A673 (cell line): ENCODE measurements around the gene GEMIN4. TPM values are rescaled to one million over a fixed set of nuclear protein-coding genes. Genes with fewer than 3 reads are reported as not detected.

Experiments
- BruUV-seq: library from RNA; stranded (reverse); fragments of 400-500 nt; replicated peaks from 2 replicates; lab custom pipeline; 2021; lab: Mats Ljungman, UMichigan
- CTCF ChIA-PET: fragments of 300-600 bp; sonication (Branson Sonifier 250); formaldehyde crosslinking; loops from one replicate; lab custom pipeline; 2022; ENCODE audit warnings: antibody characterized with exemption; lab: Charles Lee
- POLR2A ChIA-PET: fragments of 300-600 bp; sonication (Branson Sonifier 250); formaldehyde crosslinking; loops from one replicate; lab custom pipeline; 2022; ENCODE audit warnings: antibody characterized with exemption; ENCODE audit not compliant: low non-redundant PET; lab: Charles Lee
- DNase-seq: peaks from one replicate; pipeline ENCODE4 v3.0.0-alpha.2; 2015; ENCODE audit warnings: low spot score
- H3K27ac ChIP-seq: fragments of 200-600 bp; sonication (generic); 2 replicates; pipeline ENCODE4 v1.5.1; 2016; ENCODE audit warnings: mixed run types, low read depth, mild to moderate bottlenecking, mixed read lengths, antibody characterized with exemption, low read length; ENCODE audit not compliant: poor library complexity, severe bottlenecking
- H3K27me3 ChIP-seq: fragments of 200-600 bp; sonication (generic); replicated peaks from 2 replicates; pipeline ENCODE4 v1.6.1; 2017; ENCODE audit warnings: mixed run types, low read depth, mild to moderate bottlenecking, mixed read lengths, antibody characterized with exemption, low read length; ENCODE audit not compliant: insufficient read depth, poor library complexity
- H3K36me3 ChIP-seq: fragments of 200-600 bp; sonication (generic); 2 replicates; pipeline ENCODE4 v1.6.1; 2016; ENCODE audit warnings: mixed run types, mild to moderate bottlenecking, mixed read lengths, antibody characterized with exemption, low read length; ENCODE audit not compliant: insufficient read depth, poor library complexity, severe bottlenecking
- H3K4me1 ChIP-seq: fragments of 200-600 bp; sonication (generic); 2 replicates; pipeline ENCODE4 v1.6.1; 2017; ENCODE audit warnings: mixed run types, mild to moderate bottlenecking, mixed read lengths, antibody characterized with exemption, low read length; ENCODE audit not compliant: insufficient read depth, poor library complexity, severe bottlenecking
- H3K4me3 ChIP-seq: fragments of 200-600 bp; sonication (generic); 2 replicates; pipeline ENCODE4 v1.5.1; 2016; ENCODE audit warnings: low read depth, mixed run types, mild to moderate bottlenecking, mixed read lengths, low read length; ENCODE audit not compliant: poor library complexity, severe bottlenecking
- H3K9me3 ChIP-seq: fragments of 200-600 bp; sonication (generic); 2 replicates; pipeline ENCODE4 v1.6.1; 2016; ENCODE audit warnings: mixed run types, low read depth, mild to moderate bottlenecking, mixed read lengths, antibody characterized with exemption, low read length; ENCODE audit not compliant: poor library complexity, severe bottlenecking
- EZH2 ChIP-seq: fragments of 200-600 bp; sonication (generic); IDR thresholded peaks from 2 replicates; pipeline ENCODE4 v1.6.1; 2017; ENCODE audit warnings: borderline replicate concordance, low read depth, mild to moderate bottlenecking, mixed read lengths, antibody characterized with exemption, low read length; ENCODE audit not compliant: poor library complexity, severe bottlenecking
- intact Hi-C: fragments of 100-400 bp; cut with micrococcal nuclease; formaldehyde crosslinking; loops from one replicate; pipeline ENCODE4 v1.10.0; 2022; ENCODE audit not compliant: unreplicated experiment
- total RNA-seq: library from RNA; stranded (reverse); gene quantifications from 2 replicates; pipeline ENCODE4 v1.2.3, GENCODE V29; 2021
- TF ChIP-seq, protein P1 (sequence below): fragments of 300-800, 200-600 bp; sonication (generic); conservative IDR thresholded peaks from 2 replicates; pipeline ENCODE4 v1.5.1; 2017; ENCODE audit warnings: low read depth, mild to moderate bottlenecking, antibody characterized with exemption, low read length, moderate library complexity, mixed read lengths

The GEMIN4 gene
- total RNA-seq, 1 experiment from 2014 or later: 58.7 TPM

- Histone ChIP-seq H3K27me3 (no peaks in the 10 kb centered on the region), H3K4me1 (no peaks in the 10 kb centered on the region), H3K4me3 (no peak overlapping the region), H3K36me3 (peaks cover 6% of the 10 kb centered on the region), H3K27ac (no peak overlapping the region), H3K9me3 (no peaks in the 10 kb centered on the region)
- TF ChIP-seq, protein P1, sequence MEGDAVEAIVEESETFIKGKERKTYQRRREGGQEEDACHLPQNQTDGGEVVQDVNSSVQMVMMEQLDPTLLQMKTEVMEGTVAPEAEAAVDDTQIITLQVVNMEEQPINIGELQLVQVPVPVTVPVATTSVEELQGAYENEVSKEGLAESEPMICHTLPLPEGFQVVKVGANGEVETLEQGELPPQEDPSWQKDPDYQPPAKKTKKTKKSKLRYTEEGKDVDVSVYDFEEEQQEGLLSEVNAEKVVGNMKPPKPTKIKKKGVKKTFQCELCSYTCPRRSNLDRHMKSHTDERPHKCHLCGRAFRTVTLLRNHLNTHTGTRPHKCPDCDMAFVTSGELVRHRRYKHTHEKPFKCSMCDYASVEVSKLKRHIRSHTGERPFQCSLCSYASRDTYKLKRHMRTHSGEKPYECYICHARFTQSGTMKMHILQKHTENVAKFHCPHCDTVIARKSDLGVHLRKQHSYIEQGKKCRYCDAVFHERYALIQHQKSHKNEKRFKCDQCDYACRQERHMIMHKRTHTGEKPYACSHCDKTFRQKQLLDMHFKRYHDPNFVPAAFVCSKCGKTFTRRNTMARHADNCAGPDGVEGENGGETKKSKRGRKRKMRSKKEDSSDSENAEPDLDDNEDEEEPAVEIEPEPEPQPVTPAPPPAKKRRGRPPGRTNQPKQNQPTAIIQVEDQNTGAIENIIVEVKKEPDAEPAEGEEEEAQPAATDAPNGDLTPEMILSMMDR: no peak
- no peak for TF ChIP-seq EZH2
- no TSS peak for BruUV-seq
- POLR2A ChIA-PET: no interaction called here
- intact Hi-C loops: no loop called here
- no peak for DNase-seq
- CTCF ChIA-PET: interaction anchor here (0.6 to 1.4 kb wide), 2 partner anchors 8 to 292 kb away, joined by 3 read pairs; no protein-coding TSS in a partner anchor
These were observed 47.8 kb downstream of the GEMIN4 start for GRCh38 chr17:704111-704864.

- Histone ChIP-seq H3K36me3 (peaks cover 3% of the 10 kb centered on the region), H3K4me1 (no peaks in the 10 kb centered on the region), H3K27me3 (no peaks in the 10 kb centered on the region), H3K4me3 (no peak overlapping the region), H3K27ac (no peak overlapping the region), H3K9me3 (no peaks in the 10 kb centered on the region)
- ChIA-PET CTCF (interaction anchor here (0.6 kb wide), 1 partner anchor 9 kb away, joined by 3 read pairs; no protein-coding TSS in a partner anchor), POLR2A (no interaction called here)
- BruUV-seq: no TSS peak
- TF ChIP-seq EZH2: no peak
- TF ChIP-seq, protein P1: no peak
- intact Hi-C loops: no loop called here
- no peak for DNase-seq
These were observed 48.8 kb downstream of the GEMIN4 start for GRCh38 chr17:703081-703875.

DNA sequence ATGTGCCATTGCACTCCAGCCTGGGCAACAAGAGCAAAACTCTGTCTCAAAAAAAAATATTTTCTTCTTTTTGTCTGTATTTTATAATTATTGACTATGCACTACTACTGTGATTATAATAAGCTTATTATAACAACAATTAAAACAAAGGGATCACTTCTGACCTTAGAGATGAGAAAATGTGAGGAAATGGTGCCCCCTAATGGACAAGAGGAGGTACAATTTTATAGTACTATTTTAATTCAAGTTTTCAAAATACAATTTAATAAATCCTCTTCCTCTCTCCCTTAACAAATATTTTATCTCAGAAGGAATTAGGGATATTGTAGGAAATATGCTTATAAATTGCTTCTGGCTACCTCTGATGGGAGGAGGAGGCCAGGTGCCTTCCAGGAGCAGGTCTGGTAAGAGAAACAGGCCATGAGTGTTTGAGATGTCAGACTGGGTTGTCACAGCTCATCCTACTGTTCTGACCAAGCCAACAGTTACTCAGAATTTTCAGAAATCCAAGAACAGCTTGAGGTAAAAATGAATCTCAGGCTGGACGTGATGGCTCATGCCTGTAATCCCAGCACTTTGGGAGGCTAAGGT, 51.5 kb downstream of the GEMIN4 start:
- H3K4me3 ChIP-seq: no peak overlapping the region
- intact Hi-C loops: loop anchor here (1.0 kb wide), 1 partner anchor 288 kb away; no protein-coding TSS in a partner anchor

More for the DNA sequence above, 51.5 kb downstream of the GEMIN4 start:
- TF ChIP-seq, protein P1: peak; percentile 79
- no peak for TF ChIP-seq EZH2
- no peaks in the 10 kb centered on the region for H3K4me1 ChIP-seq
- H3K27ac ChIP-seq: no peak overlapping the region
- no peaks in the 10 kb centered on the region for H3K9me3 ChIP-seq
- H3K36me3 ChIP-seq: peaks cover 13% of the 10 kb centered on the region
- no TSS peak for BruUV-seq
- ChIA-PET CTCF (interaction anchor here (0.5 to 3.7 kb wide), 3 partner anchors 136 to 378 kb away, joined by 3 to 28 read pairs (median 3); no protein-coding TSS in a partner anchor), POLR2A (no interaction called here)
- H3K27me3 ChIP-seq: no peaks in the 10 kb centered on the region
- DNase-seq: peak; percentile 27
